Stimulated activated CD4-positive, alpha-beta T cell treated with anti-CD3 and anti-CD28 coated beads, Interleukin-12 subunit alpha, Interleukin-12 subunit beta, amount 100 ng/mL, for 4 hours (primary cell): ENCODE results near the gene CCDC77.
"Not testable (repeated sequence)": the region's sequence is repeated elsewhere in the genome, so short reads cannot be mapped to it uniquely, and the experiment has no call there.

ENCODE experiments used
- DNase-seq: peaks from one replicate; pipeline ENCODE4 v3.0.0-alpha.2; 2020

CCDC77 gene

GRCh38 chr12:401235-402028 is at the start of gene CCDC77:
Gene CCDC77, plus strand, starts transcription at chr12:401644. Its CDS starts 7,740 bp downstream, at chr12:409384.
- DNase-seq = peak; percentile 87

- no peak for DNase-seq
Observed at GRCh38 chr12:356276-356988, 45.0 kb upstream of the CCDC77 start.

- DNase-seq = no peak
Observed at GRCh38 chr12:359091-359490, 42.4 kb upstream of the CCDC77 start.

- DNase-seq = no peak
Observed at GRCh38 chr12:366820-367219, 34.6 kb upstream of the CCDC77 start.

DNA sequence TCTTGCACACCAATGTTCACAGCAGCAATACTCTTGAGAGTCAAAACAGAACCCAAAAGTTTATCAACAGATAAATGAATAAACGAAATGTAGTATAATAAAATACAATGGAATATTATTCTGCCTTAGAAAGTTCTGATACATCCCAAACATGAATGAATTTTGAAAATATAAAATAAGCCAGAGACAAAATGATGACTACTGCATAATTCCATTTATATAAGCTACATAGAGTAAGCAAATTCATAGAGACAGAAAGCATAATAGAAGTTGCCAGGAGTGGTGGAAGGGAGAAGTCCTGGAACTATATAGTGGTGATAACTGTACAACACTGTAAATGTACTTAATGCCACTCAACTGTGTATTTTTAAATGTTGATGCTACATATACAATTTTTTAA is 33.5 kb upstream of the CCDC77 start:
- no peak for DNase-seq

DNA sequence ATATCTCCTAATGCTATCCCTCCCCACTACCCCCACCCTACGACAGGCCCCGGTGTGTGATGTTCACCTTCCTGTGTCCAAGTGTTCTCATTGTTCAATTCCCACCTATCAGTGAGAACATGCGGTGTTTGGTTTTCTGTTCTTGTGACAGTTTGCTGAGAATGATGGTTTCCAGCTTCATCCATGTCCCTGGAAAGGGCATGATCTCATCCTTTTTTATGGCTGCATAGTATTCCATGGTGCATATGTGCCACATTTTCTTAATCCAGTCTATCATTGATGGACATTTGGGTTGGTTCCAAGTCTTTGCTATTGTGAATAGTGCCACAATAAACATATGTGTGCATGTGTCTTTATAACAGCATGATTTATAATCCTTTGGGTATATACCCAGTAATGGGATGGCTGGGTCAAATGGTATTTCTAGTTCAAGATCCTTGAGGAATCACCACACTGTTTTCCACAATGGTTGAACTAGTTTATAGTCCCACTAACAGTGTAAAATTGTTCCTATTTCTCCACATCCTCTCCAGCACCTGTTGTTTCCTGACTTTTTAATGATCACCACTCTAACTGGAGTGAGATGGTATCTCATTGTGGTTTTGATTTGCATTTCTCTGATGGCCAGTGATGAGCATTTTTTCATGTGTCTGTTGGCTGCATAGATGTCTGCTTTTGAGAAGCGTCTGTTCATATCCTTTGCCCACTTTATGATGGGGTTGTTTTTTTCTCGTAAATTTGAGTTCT is 30.5 kb upstream of the CCDC77 start:
- not testable (repeated sequence) for DNase-seq

DNA sequence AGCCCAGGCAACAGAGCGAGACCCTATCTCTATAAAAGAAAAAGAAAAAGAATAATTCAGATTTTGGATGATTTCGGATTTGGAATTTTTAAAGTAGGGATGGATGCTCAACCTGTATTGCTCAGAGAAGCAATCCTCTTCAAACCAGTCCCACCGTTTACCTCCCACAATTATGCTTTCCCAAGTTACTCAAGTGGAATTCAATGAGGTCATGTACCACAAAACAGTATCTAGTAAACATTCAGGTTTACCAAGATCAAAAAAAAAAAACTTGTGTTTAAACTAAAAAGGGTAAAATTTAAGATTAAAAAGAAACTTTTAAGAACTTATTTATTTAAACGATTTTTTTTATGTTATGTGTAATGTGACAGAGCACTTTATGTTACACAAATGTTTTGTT is 14.8 kb upstream of the CCDC77 start:
- DNase-seq = no peak

- DNase-seq = no peak
Observed at GRCh38 chr12:388012-388411, 13.4 kb upstream of the CCDC77 start.

GRCh38 chr12:388541-389141 is 12.8 kb upstream of the CCDC77 start:
- peak; percentile 29 for DNase-seq

DNA sequence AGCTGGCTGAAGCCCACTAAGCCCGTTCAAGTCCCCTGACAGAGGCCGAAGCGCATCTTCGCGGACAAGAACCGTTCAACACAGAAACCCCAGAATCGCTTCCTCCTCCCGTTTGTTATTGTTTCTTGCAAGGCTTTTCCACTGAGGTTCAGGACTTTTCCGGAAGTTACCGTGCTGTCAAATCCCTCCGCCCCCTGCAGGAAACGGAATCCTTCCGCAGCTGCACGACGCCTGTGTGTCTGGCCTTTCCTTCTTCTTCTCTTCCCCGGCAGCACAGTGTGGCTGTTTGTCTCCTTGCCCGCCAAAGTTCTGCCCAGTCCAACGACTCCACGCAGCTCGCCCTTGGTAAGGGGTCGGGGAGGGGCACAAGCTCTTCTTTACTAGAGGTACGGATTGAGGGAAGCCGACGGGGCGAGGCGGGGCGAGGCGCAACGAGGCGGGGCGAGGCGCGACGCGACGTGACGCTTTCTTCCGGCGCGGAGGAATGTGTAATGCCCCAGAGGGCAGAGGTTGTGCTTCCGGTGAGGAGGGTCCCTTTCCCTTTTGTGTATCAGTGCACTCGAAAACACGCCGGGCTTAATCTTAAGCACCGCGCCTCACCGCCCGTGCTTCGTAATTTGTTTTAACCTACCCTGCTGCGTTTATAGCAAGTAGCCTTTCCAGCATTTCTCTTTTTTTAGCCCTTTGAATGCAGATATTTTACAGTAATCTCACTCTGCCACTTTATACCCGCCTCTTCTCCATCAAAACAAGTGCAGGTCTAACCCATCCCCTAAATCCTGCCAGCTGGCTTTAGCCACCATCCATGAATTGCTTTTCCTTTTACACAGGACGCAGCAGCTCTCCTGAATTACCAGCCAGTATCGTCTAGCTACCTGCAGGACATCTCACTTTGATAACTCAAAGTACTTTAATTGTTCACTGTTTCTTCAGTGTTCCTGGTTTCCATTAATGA is 12.0 kb upstream of the CCDC77 start, which contains the start of gene KDM5A:
Gene KDM5A, minus strand, starts transcription at position 179 of the 955 bp plus-strand sequence. CDS start 229 bp downstream, outside the sequence.
- DNase-seq = peak; percentile 81

DNA sequence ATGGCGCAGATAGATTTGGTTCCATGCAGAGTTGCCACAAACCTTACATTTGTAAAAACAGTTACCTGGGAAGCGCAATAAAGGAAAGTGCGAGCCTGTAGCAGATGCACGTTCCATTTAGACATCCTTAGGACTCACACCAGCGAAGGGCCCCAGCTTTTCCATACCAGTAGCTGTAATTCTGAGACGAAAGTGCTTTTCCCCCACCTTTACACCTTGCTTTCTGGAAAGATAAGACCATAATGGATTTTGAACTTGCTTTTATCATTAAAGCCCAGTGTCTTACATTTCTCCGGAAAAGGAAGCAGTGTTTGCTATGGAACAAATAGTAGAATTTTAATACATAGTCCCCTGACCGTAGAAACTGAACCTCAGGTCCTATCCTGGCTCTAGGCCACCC is 616 bp upstream of the CCDC77 start:
- DNase-seq = no peak

- no peak for DNase-seq
Observed at GRCh38 chr12:402029-402389, 565 bp downstream of the CCDC77 start.

DNA sequence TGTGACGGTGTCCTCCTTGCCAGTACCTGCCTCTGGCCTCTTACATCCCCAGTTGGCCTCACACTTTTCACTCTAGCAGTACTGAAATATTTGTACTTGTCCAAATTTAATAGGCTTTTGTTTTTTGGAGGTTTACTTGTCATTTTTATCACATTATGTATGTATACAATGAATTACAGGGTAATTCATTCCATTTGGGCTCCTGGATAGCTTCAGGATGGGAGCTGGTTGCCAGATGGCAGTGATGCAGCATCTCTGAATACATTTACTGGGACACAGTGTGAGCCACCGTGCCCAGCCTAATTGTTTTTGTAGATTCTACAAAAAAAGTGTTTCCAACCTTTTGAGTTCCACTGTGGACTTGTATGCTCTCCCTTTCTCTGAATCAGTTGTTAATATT is 13.4 kb downstream of the CCDC77 start:
- DNase-seq = no peak

GRCh38 chr12:418432-418831 is 17.0 kb downstream of the CCDC77 start:
- DNase-seq = no peak

DNA sequence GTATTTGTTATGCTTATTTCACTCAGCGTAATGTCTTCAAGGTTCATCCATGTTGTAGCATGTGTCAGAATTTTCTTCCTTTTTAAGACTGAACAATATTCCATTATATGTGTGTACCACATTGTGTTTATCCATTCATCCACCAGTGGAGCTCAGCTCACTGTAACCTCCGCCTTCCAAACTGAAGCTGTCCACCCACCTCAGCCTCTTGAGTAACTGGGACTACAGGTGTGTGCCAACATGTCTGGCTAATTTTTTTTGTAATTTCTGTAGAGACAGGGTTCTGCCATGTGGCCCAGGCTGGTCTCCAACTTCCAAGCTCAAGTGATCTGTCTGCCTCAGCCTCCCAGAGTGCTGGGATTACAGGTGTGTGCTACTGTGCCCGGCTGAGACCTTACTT is 21.1 kb downstream of the CCDC77 start:
- DNase-seq = no peak

DNA sequence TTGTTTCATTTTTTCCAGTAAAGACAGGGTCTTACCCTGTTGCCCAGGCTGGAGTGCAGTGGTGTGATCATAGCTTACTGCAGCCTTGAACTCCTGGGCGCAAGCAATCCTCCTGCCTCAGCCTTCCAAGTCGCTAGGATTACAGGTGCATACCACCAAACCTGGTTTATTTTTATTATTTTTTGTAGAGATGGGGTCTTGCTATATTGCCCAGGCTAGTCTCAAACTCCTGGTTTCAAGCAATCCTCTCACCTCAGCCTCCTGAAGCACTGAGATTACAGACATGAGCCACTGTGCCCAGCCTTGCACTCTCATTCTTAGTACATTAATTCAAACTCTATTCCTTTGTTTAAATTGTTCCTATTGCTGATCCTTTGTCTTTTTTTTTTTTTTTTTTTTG is 34.3 kb downstream of the CCDC77 start:
- DNase-seq = not testable (repeated sequence)

DNA sequence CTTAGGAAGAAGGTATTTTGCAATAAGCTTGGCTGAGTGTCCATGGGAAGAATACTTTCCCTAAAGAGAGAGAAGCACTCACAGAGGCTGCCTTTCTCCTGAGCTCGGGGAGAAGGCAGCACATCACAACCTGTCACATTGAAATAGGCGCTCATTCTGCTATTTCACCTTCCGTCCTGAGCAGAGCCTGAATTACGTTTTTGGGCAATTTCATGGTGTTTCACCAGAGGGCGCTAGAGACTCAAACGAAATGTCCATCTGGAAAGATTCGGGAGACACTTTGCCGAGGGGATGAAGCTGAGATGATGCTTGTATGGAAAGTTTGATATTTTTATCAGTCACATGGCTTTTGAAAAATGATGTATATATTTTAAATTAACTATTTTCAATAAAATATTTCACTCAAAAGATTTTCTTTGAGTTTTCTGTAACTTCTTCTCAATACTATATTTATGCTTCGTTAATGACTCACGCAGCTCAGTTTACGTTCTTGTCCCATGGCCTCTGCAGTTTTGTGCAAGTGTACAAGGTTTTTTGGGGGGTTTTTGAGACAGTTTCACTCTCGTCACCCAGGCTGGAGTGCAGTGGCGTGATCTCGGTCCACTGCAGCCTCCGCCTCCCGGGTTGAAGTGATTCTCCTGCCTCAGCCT is 40.9 kb downstream of the CCDC77 start:
- no peak for DNase-seq

DNA sequence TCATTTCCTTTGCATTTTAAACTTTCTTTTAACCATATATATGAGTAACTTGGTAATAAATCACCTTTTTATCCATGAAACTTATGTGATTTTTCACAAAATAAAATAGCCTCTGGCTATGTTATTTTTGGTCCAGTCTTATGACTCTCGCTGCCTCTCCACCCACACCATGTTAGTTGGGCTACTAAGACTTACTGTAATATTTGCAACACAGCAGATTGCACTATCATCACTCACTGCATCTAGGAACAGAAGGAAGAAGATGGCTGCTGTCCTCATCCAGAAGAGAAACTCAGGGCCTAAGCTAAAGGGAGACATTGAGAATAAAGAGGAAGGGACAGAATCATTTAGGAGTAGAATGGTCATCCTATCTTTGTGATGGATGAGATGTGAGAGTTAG is 45.7 kb downstream of the CCDC77 start:
- no peak for DNase-seq

- DNase-seq = no peak
Observed at GRCh38 chr12:449203-449602, 47.8 kb downstream of the CCDC77 start.

GRCh38 chr12:450438-450837 is 49.0 kb downstream of the CCDC77 start:
- no peak for DNase-seq

DNA sequence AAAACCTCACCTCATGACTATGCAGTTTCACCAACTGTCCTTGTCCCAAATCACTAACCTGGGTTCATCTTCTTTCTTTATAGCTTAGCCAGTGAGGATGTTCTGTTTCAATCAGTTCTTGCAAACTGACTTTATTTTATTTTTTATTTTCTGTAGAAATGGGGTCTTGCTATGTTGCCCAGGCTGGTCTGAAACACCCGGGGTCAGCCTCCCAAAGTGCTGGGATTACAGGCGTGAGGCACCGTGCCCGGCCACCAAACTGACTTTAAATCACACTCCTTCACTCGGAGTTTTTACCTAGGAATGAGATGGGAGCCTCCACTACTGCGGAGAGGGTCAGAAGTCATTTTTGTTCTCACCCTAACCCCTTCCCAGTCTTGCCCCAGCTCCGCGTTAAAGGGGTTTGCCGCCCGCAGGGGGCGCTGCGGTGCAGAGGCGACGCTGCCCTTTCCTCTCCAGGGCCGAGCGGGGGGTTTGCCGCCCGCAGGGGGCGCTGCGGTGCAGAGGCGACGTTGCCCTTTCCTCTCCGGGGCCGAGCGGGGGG is 51.3 kb downstream of the CCDC77 start:
- peak; percentile 37 for DNase-seq
